Measurements from ENCODE around the gene PHRF1. TPM values are rescaled to one million over a fixed set of nuclear protein-coding genes. Genes with fewer than 3 reads are reported as not detected.
A peak's percentile ranks its signal among the peaks of the same experiment; 100 is the strongest.

The PHRF1 gene
- total and polyA plus RNA-seq, 2 donors from 2014 or later: 7.5 to 30.9 TPM

DNA sequence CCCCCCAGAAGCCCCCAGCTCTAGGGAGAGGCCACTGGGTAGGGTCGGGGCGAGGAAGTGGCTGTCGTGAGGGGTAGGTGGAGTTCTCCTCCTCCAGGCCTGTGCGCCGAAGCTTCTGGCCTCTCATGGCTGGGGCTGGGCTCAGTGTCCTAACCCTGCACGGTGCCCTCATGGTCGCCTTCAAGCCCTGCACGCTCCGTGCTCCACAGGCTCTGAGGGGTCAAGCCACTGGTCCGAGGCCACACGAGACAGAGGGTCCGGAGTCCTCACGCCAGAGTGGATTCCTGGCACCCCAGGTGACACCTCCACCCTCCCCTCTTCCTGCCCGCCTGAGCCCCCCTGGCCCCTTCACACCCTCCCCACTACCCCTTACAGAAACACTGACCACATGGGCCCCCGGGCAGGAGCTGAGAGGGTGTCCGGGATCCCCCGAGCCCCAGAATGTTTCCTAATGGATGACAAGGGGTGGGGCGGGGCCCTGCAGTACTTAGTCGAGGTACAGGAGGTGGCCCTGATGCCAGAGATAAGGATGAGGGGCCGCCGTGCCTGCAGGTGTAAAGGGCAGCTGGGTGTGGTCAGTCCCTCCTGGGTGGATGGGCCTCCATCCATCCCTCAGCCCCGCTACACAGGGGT is 49.5 kb downstream of the PHRF1 start:
- Histone ChIP-seq H3K27ac (ENCODE audit: low read depth in 2 of 2, low read length in 2 of 2) (no peak overlapping the region), H3K27me3 (ENCODE audit: control insufficient read depth, insufficient read depth, low read length) (peaks cover 4% of the 10 kb centered on the region), H3K9ac (ENCODE audit: low read length in 3 of 3) (no peak overlapping the region), H3K4me3 (ENCODE audit: low read length in 3 of 3) (no peak overlapping the region), H3K9me3 (ENCODE audit: control insufficient read depth in 2 of 3, insufficient read depth in 1 of 3, low read length in 3 of 3) (no peaks in the 10 kb centered on the region), H3K4me1 (ENCODE audit: control insufficient read depth in 2 of 3, insufficient read depth in 2 of 3, low read depth in 1 of 3, low read length in 3 of 3) (no peaks in the 10 kb centered on the region), H3K36me3 (ENCODE audit: control insufficient read depth in 2 of 3, insufficient read depth in 3 of 3, low read length in 3 of 3) (no peaks in the 10 kb centered on the region)
- peak in 2 of 5 donors; percentile 64 to 68 for DNase-seq
- intact Hi-C loops (cut with DNase I): no loop called here
- no peak for FAIRE-seq
- TF ChIP-seq, protein P1, sequence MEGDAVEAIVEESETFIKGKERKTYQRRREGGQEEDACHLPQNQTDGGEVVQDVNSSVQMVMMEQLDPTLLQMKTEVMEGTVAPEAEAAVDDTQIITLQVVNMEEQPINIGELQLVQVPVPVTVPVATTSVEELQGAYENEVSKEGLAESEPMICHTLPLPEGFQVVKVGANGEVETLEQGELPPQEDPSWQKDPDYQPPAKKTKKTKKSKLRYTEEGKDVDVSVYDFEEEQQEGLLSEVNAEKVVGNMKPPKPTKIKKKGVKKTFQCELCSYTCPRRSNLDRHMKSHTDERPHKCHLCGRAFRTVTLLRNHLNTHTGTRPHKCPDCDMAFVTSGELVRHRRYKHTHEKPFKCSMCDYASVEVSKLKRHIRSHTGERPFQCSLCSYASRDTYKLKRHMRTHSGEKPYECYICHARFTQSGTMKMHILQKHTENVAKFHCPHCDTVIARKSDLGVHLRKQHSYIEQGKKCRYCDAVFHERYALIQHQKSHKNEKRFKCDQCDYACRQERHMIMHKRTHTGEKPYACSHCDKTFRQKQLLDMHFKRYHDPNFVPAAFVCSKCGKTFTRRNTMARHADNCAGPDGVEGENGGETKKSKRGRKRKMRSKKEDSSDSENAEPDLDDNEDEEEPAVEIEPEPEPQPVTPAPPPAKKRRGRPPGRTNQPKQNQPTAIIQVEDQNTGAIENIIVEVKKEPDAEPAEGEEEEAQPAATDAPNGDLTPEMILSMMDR (IDR thresholded peaks at IDR 0.05; ENCODE audit: borderline replicate concordance, extremely low read depth, insufficient read depth): no peak

DNA sequence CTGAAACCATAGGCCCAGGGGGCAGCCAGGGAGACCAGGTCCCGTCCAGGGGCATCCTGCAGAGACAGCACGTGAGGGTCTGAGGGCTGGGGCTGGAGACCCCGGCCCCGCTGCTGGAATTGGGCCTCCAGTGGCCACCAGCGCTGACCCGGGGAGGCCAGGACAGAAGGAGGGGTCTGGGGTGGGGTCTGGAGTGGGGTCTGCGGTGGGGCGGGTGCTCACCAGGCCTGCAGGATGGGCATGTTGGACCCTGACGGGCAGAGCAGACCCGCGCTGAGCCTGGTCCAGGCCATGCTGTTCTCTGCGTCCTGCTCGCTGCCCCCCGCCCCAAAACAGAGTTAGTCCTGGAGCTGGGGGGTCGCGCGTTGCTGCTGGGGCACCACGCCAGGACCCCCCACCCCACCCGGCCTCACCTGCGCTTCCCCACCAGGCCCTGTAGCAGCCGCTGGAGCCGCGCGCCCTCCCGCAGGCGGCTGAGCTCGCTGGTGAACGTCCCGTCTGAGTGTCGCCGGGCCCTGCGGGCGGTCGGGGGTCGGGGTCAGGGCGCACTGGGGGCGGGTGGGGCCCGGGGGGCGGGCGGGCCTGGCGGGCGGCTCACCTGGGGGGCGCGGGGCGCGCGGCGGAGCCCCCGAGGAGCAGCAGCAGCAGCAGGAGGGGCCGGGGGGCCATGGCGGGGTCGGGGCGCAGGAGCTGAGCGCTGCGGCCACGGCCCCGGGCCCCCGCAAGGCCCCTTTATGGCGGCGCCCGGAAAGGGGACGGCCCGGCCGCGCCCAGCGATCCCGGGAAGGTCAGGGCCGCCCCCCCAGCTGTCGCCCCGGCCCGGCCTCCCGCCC is 50.4 kb downstream of the PHRF1 start, which contains the start of gene SCT:
TSS of gene SCT (minus strand) at position 707 of the 833 bp plus-strand sequence. CDS start at position 669, 38 bp downstream.
- no peak for DNase-seq
- intact Hi-C loops (cut with DNase I): no loop called here

DNA sequence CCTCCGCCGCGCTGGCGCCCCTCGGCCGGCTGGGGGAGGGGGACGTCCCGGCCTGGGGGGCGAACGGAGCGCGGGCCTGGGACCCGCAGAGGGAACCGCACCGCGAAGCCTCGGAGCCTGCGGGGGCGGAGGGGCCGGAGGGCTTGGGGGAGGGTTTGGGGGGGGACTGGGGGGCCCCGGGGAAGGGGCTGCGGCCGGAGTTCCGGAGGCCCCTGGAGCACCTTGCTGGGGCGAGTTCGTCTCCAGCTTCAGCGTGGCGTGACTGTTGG is 51.0 kb downstream of the PHRF1 start:
- no peaks in the 10 kb centered on the region for H3K36me3 ChIP-seq (ENCODE audit: control insufficient read depth in 2 of 3, insufficient read depth in 3 of 3, low read length in 3 of 3)
- H3K4me3 ChIP-seq (ENCODE audit: low read length in 3 of 3): no peak overlapping the region
- TF ChIP-seq, protein P1 (IDR thresholded peaks at IDR 0.05; ENCODE audit: borderline replicate concordance, extremely low read depth, insufficient read depth): no peak
- no peak overlapping the region for H3K9ac ChIP-seq (ENCODE audit: low read length in 3 of 3)
- no peak for FAIRE-seq
- no peak overlapping the region for H3K27ac ChIP-seq (ENCODE audit: low read depth in 2 of 2, low read length in 2 of 2)
- H3K4me1 ChIP-seq (ENCODE audit: control insufficient read depth in 2 of 3, insufficient read depth in 2 of 3, low read depth in 1 of 3, low read length in 3 of 3): no peaks in the 10 kb centered on the region
- intact Hi-C loops (cut with DNase I): no loop called here
- H3K9me3 ChIP-seq (ENCODE audit: control insufficient read depth in 2 of 3, insufficient read depth in 1 of 3, low read length in 3 of 3): no peaks in the 10 kb centered on the region
- peaks cover 4% of the 10 kb centered on the region for H3K27me3 ChIP-seq (ENCODE audit: control insufficient read depth, insufficient read depth, low read length)
- DNase-seq: peak in 2 of 5 donors; percentile 50 to 57

More for the DNA sequence above, 50.4 kb downstream of the PHRF1 start, which contains the start of gene SCT:
- Histone ChIP-seq H3K4me3 (ENCODE audit: low read length in 3 of 3) (no peak within 1 kb of the TSS), H3K27ac (ENCODE audit: low read depth in 2 of 2, low read length in 2 of 2) (no peak within 1 kb of the TSS), H3K36me3 (ENCODE audit: control insufficient read depth in 2 of 3, insufficient read depth in 3 of 3, low read length in 3 of 3) (no peaks in the 10 kb centered on the region), H3K9me3 (ENCODE audit: control insufficient read depth in 2 of 3, insufficient read depth in 1 of 3, low read length in 3 of 3) (no peaks in the 10 kb centered on the region), H3K27me3 (ENCODE audit: control insufficient read depth, insufficient read depth, low read length) (peaks cover 4% of the 10 kb centered on the region), H3K9ac (ENCODE audit: low read length in 3 of 3) (no peak within 1 kb of the TSS), H3K4me1 (ENCODE audit: control insufficient read depth in 2 of 3, insufficient read depth in 2 of 3, low read depth in 1 of 3, low read length in 3 of 3) (no peaks in the 10 kb centered on the region)
- no peak for FAIRE-seq
- TF ChIP-seq, protein P1 (IDR thresholded peaks at IDR 0.05; ENCODE audit: borderline replicate concordance, extremely low read depth, insufficient read depth): no peak

All from kidney (tissue), 14 donors.